OCI-LY1 (cell line): ENCODE measurements around the gene ITPKC.

Source experiments
- H2AFZ ChIP-seq: fragments of 200-600 bp; sonication (generic), shearing (Covaris generic); 2 replicates; pipeline ENCODE4 v1.6.0; 2014; ENCODE audit warnings: antibody characterized with exemption, mild to moderate bottlenecking, low read length
- H3F3A ChIP-seq: fragments of 200-600 bp; sonication (generic), shearing (Covaris generic); 2 replicates; pipeline ENCODE4 v1.6.0; 2014; ENCODE audit warnings: mild to moderate bottlenecking, antibody characterized with exemption, low read length, moderate library complexity; ENCODE audit not compliant: insufficient read depth
- H3K27ac ChIP-seq: fragments of 200-600 bp; sonication (generic); 2 replicates; pipeline ENCODE4 v1.5.1; 2014; ENCODE audit warnings: low read length, mixed run types, mild to moderate bottlenecking, low read depth; ENCODE audit not compliant: poor library complexity, severe bottlenecking
- H3K27me3 ChIP-seq: fragments of 200-600 bp; sonication (generic); 2 replicates; pipeline ENCODE4 v1.6.0; 2014; ENCODE audit warnings: antibody characterized with exemption, mild to moderate bottlenecking, low read length, moderate library complexity; ENCODE audit not compliant: insufficient read depth
- H3K36me3 ChIP-seq: fragments of 200-600 bp; sonication (generic); 2 replicates; pipeline ENCODE4 v1.6.1; 2014; ENCODE audit warnings: mild to moderate bottlenecking, antibody characterized with exemption, low read length, moderate library complexity, mixed read lengths; ENCODE audit not compliant: insufficient read depth
- H3K4me1 ChIP-seq: fragments of 200-600 bp; sonication (generic); 2 replicates; pipeline ENCODE4 v1.5.1; 2014; ENCODE audit warnings: mild to moderate bottlenecking, low read length, moderate library complexity; ENCODE audit not compliant: insufficient read depth, severe bottlenecking
- H3K4me2 ChIP-seq: fragments of 200-600 bp; sonication (generic), shearing (Covaris generic); 2 replicates; pipeline ENCODE4 v1.6.1; 2014; ENCODE audit warnings: low read length
- H3K4me3 ChIP-seq: fragments of 200-600 bp; sonication (generic); 2 replicates; pipeline ENCODE4 v1.5.1; 2014; ENCODE audit warnings: low read length, low read depth, mild to moderate bottlenecking, mixed read lengths; ENCODE audit not compliant: poor library complexity, severe bottlenecking
- H3K79me2 ChIP-seq: fragments of 200-600 bp; shearing (Covaris generic); 2 replicates; pipeline ENCODE4 v1.6.1; 2016; ENCODE audit warnings: mixed run types, low read length, mixed read lengths; ENCODE audit not compliant: insufficient read depth
- H3K9ac ChIP-seq: fragments of 200-600 bp; sonication (generic), shearing (Covaris generic); 2 replicates; pipeline ENCODE4 v1.6.1; 2014; ENCODE audit warnings: mild to moderate bottlenecking, low read length, mixed read lengths
- H3K9me2 ChIP-seq: fragments of 200-600 bp; sonication (generic), shearing (Covaris generic); 2 replicates; pipeline ENCODE4 v1.6.1; 2014; ENCODE audit warnings: low read depth, mild to moderate bottlenecking, low read length, mixed read lengths
- H3K9me3 ChIP-seq: fragments of 200-600 bp; shearing (Covaris generic); 2 replicates; pipeline ENCODE4 v1.6.1; 2014; ENCODE audit warnings: low read length, mixed read lengths
- H4K20me1 ChIP-seq: fragments of 200-600 bp; sonication (generic), shearing (Covaris generic); 2 replicates; pipeline ENCODE4 v1.6.0; 2016; ENCODE audit warnings: mild to moderate bottlenecking, low read length; ENCODE audit not compliant: insufficient read depth
- EZH2 ChIP-seq: fragments of 200-600 bp; sonication (generic), shearing (Covaris generic); IDR thresholded peaks from 2 replicates; pipeline ENCODE4 v1.8.0; 2017; ENCODE audit warnings: borderline replicate concordance, mixed run types, mild to moderate bottlenecking, antibody characterized with exemption, low read length, moderate library complexity, mixed read lengths
- TF ChIP-seq, protein P1 (sequence below): fragments of 200-600 bp; sonication (generic), shearing (Covaris generic); IDR thresholded peaks from 2 replicates; pipeline ENCODE4 v1.5.1; 2017; ENCODE audit warnings: mild to moderate bottlenecking, antibody characterized with exemption, low read length, moderate library complexity, mixed read lengths

The ITPKC gene

DNA sequence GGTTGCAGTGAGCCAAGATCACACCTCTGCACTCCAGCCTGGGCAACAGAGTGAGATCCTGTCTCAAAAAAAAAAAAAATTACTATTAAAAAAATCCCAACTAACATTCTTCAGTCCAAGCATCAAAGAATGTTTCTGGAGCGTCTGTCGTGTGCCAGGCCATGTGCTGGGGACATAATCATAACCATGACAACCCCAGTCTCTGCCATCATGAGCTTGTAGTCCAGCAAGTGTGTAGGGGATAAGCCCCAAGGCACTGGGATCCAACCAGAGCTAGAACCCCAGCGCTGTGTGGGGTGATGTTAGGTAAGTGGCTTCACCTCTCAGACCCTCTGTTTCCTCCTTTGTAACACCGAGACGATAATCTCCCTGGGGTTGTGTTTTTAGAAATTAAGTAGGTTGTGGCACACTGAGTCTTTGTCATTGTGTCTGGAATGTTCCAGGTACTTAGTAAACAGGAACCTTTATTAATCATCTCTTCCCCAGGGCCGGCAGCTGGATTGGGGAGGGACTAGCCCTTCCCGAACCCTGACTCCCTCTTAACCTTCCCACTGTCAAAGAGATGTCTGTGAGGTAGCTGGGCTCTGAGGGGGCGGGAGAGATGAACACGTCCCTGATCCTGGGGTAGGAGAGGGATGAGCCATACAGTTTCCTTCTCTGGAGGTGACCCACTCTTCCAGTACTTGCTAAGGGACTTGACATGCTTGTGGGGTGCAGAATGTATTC is 5.2 kb downstream of the ITPKC start:
- Histone ChIP-seq H3K9me3 (no peaks in the 10 kb centered on the region), H3K27ac (no peak overlapping the region), H3K27me3 (no peaks in the 10 kb centered on the region), H3K4me1 (peaks cover 28% of the 10 kb centered on the region), H3K9ac (no peak overlapping the region), H3K4me2 (no peak overlapping the region), H4K20me1 (no peaks in the 10 kb centered on the region), H3K4me3 (no peak overlapping the region), H2AFZ (no peak overlapping the region), H3K9me2 (no peaks in the 10 kb centered on the region), H3K79me2 (peaks cover 2% of the 10 kb centered on the region; the same call in 1 of the 2 replicates), H3K36me3 (no peaks in the 10 kb centered on the region; the same call in 1 of the 2 replicates), H3F3A (no peaks in the 10 kb centered on the region)
- TF ChIP-seq EZH2: no peak
- TF ChIP-seq, protein P1, sequence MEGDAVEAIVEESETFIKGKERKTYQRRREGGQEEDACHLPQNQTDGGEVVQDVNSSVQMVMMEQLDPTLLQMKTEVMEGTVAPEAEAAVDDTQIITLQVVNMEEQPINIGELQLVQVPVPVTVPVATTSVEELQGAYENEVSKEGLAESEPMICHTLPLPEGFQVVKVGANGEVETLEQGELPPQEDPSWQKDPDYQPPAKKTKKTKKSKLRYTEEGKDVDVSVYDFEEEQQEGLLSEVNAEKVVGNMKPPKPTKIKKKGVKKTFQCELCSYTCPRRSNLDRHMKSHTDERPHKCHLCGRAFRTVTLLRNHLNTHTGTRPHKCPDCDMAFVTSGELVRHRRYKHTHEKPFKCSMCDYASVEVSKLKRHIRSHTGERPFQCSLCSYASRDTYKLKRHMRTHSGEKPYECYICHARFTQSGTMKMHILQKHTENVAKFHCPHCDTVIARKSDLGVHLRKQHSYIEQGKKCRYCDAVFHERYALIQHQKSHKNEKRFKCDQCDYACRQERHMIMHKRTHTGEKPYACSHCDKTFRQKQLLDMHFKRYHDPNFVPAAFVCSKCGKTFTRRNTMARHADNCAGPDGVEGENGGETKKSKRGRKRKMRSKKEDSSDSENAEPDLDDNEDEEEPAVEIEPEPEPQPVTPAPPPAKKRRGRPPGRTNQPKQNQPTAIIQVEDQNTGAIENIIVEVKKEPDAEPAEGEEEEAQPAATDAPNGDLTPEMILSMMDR: no peak

DNA sequence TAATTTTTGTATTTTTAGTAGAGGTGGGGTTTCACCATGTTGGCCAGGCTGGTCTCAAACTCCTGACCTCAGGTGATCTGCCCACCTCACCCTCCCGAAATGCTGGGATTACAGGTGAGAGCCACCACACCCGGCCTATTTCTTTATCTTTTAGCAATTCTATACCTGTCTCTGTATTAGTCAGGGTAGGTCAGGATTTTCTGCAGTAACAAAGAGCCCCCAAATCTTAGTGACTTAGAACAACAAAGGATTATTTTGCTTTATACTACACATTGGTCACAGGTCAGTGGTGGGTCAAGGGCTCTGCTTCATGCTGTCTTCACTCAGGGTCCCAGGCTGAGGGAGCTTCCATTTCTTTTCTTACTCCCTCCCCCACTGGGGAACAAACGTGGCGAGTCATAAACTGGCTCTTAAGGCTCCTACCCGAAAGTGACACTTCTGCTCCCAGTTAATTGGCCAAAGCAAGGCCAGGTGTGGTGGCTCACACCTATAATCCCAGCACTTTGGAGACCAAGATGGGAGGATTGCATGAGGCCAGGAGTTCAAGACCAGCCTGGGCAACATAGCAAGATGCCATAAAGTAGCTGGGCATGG is 6.8 kb downstream of the ITPKC start:
- H4K20me1 ChIP-seq: no peaks in the 10 kb centered on the region
- H3K4me3 ChIP-seq: no peak overlapping the region
- peaks cover 13% of the 10 kb centered on the region for H3K4me1 ChIP-seq
- TF ChIP-seq EZH2: no peak
- TF ChIP-seq, protein P1: no peak
- H3K4me2 ChIP-seq: no peak overlapping the region
- H3K79me2 ChIP-seq: no peaks in the 10 kb centered on the region
- H3K9ac ChIP-seq: no peak overlapping the region
- no peaks in the 10 kb centered on the region for H3F3A ChIP-seq
- H2AFZ ChIP-seq: no peak overlapping the region
- H3K9me2 ChIP-seq: no peaks in the 10 kb centered on the region
- H3K9me3 ChIP-seq: no peaks in the 10 kb centered on the region
- no peak overlapping the region for H3K27ac ChIP-seq
- no peaks in the 10 kb centered on the region for H3K27me3 ChIP-seq
- peaks cover 7% of the 10 kb centered on the region for H3K36me3 ChIP-seq

DNA sequence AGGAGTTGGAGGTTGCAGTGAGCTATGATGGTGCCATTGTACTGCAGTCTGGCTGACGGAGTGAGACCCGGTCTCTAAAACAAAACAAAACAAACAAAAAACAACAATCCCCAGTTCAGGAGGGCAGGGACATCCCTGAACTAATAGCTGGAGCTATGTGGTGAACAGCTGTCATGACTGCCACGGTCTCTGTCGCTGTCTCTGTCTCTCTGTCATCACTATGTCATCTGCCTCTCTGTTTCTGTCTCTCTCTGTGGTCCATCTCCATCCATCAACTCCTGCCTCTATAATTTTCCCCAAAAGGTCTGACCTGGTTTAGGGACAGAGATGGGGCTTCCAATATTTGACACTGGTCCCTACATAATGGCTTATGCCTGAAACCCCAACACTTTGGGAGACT is 7.4 kb downstream of the ITPKC start:
- H2AFZ ChIP-seq: no peak overlapping the region
- H3K9me2 ChIP-seq: no peaks in the 10 kb centered on the region
- H3K36me3 ChIP-seq: peaks cover 7% of the 10 kb centered on the region

DNA sequence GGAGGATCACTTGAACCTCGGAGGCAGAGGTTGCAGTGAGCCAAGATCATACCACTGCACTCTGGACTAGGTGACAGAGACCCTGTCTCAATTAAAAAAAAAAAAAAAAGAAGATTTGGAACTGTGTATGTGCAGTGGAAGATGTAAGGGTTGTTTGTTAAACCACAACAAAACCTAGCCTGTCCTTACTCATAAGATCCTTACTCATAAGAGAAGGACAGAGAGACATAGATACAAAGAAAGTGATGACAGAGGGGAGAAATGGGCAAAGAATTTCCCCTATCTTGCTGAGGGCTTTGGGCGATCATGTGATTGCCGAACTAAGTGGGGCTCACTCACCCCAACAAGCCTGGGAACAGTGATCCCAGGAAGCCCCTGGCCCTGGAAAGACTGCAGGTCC is 7.9 kb downstream of the ITPKC start:
- H3F3A ChIP-seq: no peaks in the 10 kb centered on the region
- no peaks in the 10 kb centered on the region for H3K27me3 ChIP-seq
- H3K9ac ChIP-seq: no peak overlapping the region
- H3K9me2 ChIP-seq: no peaks in the 10 kb centered on the region
- peaks cover 7% of the 10 kb centered on the region for H3K36me3 ChIP-seq
- no peaks in the 10 kb centered on the region for H4K20me1 ChIP-seq
- TF ChIP-seq, protein P1: no peak
- TF ChIP-seq EZH2: no peak
- H2AFZ ChIP-seq: no peak overlapping the region
- H3K4me2 ChIP-seq: no peak overlapping the region
- H3K4me3 ChIP-seq: no peak overlapping the region
- H3K4me1 ChIP-seq: peaks cover 2% of the 10 kb centered on the region
- H3K27ac ChIP-seq: no peak overlapping the region
- H3K79me2 ChIP-seq: no peaks in the 10 kb centered on the region
- H3K9me3 ChIP-seq: no peaks in the 10 kb centered on the region

More for the DNA sequence above, 7.4 kb downstream of the ITPKC start:
- TF ChIP-seq EZH2: no peak
- H3K4me3 ChIP-seq: no peak overlapping the region
- H3K27me3 ChIP-seq: no peaks in the 10 kb centered on the region
- H3K9me3 ChIP-seq: no peaks in the 10 kb centered on the region
- H3K79me2 ChIP-seq: no peaks in the 10 kb centered on the region
- no peaks in the 10 kb centered on the region for H4K20me1 ChIP-seq
- no peak overlapping the region for H3K4me2 ChIP-seq
- H3K9ac ChIP-seq: no peak overlapping the region
- no peaks in the 10 kb centered on the region for H3F3A ChIP-seq
- H3K4me1 ChIP-seq: peaks cover 7% of the 10 kb centered on the region
- H3K27ac ChIP-seq: no peak overlapping the region
